DMS153 treated with DMSO at 0.1 percent for 48 hours (cell line): ENCODE data around the gene GNPTAB.

Source experiments
- DNase-seq: peaks from one replicate; lab custom pipeline; 2025; ENCODE audit not compliant: unreplicated experiment; lab: John Stamatoyannopoulos, UW

GNPTAB gene

DNA sequence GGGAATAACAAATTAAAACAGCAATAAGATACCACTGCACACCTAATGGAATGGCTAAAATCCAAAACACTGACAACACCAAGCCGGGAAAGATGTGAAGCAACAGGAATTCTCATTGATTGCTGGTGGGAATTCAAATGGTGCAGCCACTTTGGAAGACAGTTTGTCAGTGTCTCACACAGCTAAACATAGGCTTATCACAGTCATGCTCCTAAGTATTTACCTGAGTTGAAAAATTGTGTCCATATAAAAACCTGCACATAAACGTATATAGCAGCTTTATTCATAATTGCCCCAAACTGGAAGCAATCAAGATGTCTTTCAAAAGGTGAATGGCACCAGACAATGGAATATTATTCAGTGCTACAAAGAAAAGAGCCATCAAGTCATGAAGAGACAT, 21.6 kb downstream of the GNPTAB start:
- no peak for DNase-seq

GRCh38 chr12:101806265-101806664, 24.5 kb downstream of the GNPTAB start:
- DNase-seq = no peak

DNA sequence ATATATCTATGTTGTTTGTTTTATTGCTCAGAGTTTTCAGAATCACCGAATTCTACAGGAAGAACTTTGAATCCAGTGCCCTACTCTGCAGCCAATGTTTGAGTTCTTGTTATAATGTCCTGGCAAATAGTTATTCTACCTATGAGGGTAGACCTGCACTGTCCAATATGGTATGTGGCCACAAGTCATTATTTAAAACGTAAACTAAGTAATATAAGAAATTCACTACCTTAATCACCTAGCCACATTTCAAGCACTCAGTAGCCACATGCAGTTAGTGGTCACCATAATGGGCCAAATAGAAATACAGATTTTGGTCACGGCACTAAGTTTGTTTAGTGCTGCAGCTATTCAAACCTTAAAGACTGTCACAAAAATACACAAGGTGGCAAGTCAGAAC, 26.4 kb downstream of the GNPTAB start:
- no peak for DNase-seq

DNA sequence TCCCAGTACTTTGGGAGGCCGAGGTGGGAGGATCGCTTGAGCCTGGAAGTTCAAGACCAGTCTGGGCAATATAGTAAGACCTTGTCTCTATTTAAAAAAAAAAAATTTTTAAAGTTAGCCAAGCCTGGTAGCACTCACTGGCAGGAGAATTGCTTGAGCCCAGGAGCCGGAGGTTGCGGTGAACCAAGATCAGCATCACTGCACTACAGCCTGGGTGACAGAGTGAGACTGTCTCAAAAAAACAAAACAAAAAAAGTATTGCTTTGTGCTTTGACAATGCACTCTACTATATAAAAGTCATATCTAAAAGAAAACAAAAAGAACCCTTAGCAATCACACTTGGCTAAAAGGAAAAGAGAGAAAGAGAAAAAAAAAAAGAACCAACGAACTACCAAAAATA, 26.8 kb downstream of the GNPTAB start:
- DNase-seq = no peak

DNA sequence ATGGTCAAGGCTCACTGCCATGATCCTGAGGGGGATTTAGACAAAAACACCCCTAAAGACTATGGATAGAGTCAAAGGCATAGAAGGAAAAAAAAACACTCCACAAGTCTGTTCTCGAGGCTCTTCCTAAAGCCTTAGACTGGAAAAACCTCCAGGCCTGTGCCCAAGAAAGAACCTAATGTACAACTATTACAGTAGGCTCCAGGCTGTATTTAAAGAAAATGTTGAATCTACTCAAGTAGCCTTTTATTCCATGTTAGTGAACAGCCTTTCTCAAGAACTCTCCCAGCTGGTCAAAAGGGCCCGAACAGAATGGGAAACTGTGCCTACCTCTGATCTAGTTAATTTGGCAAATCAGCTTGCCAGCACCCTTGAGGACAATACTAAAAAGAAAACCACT, 28.3 kb downstream of the GNPTAB start:
- no peak for DNase-seq

DNA sequence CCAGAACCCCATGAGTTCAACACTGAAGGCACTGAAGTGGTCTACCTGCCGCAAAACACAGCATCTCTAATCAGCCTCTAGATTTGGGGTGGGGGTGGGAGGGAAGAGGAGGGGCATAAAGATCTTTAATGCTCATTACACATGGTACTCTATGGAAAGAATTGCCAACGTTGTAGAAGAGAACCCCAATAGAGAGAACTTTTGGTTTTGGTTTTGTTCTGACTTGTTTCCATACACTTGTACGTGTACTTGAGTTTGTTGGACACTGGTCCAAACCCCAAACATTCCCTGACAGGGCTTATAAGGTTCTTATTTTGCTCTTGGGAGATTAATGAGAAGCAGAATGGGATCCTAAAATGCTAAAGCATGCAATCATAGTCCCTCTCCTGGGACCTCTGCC, 31.0 kb downstream of the GNPTAB start:
- no peak for DNase-seq

- no peak for DNase-seq
Observed at GRCh38 chr12:101795786-101796185, 35.0 kb downstream of the GNPTAB start.

DNA sequence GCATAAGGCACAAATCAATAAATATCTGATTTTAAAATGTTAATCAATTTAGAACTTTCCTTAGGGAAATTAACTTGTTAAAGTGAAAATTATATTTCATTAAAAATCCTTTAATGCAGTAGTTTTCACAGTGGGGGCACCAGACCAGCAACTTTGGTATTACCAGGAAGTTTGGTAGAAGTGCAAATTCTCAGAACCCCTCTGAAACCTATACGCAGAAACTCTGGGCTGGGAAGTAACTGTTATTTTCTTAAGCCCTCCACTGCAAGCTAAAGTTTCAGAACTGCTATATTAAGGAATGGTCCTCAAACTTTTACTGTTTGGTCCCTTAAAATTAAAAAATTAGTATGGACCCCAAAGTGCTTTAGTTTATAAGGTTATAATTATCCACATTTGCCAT, 35.7 kb downstream of the GNPTAB start:
- no peak for DNase-seq

DNA sequence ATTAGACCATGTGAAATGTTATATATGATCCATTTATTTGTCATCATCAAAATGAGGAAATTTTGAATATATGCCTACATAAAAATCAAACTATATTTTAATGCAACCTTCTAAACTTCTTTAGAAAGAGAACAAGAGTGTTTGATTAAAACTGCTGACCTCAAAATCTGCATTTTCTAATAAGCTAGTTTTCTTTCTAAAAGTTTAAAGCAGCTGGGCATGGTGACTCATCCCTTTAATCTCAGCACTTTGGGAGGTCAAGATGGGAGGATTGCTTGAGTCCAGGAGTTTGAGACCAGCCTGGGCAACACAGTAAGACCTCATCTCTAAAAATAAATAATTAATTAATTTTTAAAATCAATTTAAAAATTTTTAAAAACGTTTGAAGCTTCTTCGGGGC, 36.2 kb downstream of the GNPTAB start:
- DNase-seq = no peak

DNA sequence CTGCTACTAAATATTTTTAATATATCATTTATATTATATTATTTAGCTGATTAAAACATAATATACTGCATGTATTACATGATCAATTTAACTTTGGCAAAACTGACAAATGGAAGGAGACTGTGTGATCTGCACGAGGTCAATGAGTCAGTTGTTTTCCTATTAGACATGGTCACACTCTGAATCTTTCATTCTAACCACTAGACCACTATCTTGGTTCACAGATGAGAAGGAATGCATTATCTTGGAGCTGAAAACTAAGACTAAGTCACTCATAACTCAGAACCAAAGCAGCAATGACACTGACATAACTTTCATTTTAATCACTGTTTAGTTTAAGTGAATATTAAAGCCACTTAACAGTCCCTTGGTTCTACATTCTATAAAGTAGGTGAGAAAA, 37.4 kb downstream of the GNPTAB start:
- no peak for DNase-seq

GRCh38 chr12:101792046-101792931, 38.5 kb downstream of the GNPTAB start:
- no peak for DNase-seq

DNA sequence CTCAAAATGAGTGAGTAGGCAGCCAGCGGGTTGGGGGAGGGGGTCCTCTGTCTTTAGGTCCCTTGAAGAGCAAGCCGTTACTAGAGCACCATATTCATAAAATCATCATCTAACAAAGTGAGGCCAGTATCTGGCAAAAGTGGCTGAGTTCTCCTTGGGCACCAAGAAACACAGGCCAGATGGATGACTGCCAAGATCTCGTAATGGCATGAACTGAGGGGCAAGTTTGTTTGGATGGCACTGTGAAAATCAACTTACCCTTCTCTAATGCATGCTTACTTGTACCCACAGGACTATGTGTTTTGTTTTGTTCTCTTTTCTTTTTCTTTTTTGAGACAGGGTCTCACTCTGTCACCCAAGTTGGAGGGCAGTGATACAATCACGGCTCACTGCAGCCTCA, 41.6 kb downstream of the GNPTAB start:
- no peak for DNase-seq

DNA sequence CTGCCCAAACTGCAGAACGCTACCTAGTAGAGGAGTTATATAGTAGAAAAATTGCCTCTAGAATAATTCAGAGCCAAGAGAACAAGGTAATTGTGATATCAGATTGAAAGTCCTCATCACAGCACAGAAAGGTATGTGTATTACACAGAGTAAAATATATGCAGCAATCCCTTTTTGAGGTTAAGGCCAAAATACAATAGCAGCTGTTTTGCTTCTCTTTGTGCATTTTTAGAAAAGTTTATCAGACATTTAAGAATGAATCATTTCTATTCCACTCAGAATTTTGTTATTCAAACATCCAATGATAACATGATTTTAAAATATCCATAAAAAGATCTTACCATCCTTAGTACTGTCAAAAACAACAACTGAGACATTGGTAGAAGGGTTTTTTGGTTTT, 45.1 kb downstream of the GNPTAB start:
- no peak for DNase-seq

GRCh38 chr12:101784376-101784775, 46.4 kb downstream of the GNPTAB start:
- no peak for DNase-seq

- DNase-seq = no peak
Observed at GRCh38 chr12:101783838-101784237, 46.9 kb downstream of the GNPTAB start.

- DNase-seq = no peak
Observed at GRCh38 chr12:101783150-101783549, 47.6 kb downstream of the GNPTAB start.

GRCh38 chr12:101782273-101782731, 48.5 kb downstream of the GNPTAB start:
- no peak for DNase-seq

DNA sequence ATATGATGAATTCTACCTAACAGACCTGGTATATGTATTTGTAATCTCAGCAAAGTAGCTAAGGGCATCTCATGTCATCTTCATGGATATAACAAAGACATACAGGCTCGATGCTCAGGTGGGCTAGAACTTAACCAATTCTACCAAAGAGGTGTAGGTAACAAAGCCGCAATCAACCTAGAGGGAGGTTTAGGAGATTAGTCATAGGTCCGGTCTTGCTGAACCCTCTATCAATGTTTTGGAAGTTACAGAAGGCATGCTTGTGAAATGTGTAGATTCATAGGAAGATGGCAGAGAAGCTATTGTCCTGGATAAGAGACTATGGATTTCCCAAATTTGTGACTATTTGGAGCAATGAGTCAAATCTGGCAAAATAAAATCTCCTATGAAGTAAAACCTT, 48.9 kb downstream of the GNPTAB start:
- DNase-seq = no peak

DNA sequence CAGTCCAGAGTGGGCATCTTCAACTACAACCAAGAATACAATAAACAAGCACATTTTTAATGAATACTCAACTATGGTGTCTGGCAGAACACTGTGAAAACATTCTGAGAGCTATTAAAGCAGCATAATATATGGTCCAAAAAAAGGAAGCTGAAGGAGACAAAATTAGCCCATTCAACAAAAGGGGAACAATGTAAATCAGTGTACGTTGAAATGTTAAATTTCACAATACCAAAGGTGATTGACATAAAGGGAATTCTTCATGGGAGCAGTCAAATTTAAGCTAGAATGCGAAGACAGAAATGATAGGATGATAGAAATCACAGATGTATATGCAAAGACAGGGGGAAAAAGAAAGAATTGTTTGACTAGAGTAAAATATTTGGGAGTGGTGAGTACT, 50.2 kb downstream of the GNPTAB start:
- no peak for DNase-seq

GRCh38 chr12:101779626-101780025, 51.1 kb downstream of the GNPTAB start:
- no peak for DNase-seq

DNA sequence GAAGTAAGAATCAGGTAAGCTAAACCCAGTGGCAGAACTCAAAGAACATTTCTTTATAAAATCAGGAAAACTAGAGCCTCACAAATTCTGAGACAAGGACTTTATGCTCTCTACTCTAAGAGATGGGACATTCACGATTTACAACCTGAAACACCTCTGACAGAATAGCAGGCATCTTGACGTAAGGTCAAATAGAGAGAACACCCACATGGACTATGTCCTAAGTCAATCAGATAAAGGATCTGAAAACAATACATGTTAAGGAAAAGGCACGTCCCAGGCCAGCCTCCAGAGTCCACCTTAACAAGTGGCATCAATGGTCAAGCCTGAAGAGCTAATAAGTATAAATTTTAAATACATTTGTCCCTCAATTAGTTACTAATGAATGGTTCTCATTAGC, 51.6 kb downstream of the GNPTAB start:
- no peak for DNase-seq

DNA sequence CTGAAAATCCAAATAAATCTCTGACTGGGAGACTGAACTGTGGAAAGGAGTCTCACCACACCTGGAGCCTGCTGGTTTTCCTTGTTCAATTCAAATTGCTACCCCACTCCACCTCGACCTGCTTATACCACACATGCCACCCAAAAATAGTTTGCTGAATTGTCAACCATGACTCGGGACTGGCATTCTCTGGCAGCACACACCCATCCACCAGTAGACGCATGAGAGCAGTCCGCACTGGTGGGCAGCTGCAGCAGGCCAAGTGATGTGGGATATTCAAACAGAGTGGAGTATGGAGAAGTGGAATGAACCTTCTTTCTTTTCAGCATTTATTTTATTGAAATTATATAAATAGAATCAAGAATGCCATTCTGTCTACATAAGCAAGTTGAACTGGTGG, 52.8 kb downstream of the GNPTAB start:
- DNase-seq = no peak

GRCh38 chr12:101777485-101777884, 53.3 kb downstream of the GNPTAB start:
- DNase-seq = no peak
